ENCODE measurements around the gene FGFR2.
"Not testable (repeated sequence)": the region's sequence is repeated elsewhere in the genome, so short reads cannot be mapped to it uniquely, and the experiment has no call there.

FGFR2 gene

GRCh38 chr10:121520526-121520925, 77.7 kb downstream of the FGFR2 start:
- not testable (repeated sequence) for DNase-seq

GRCh38 chr10:121519901-121520493, 78.2 kb downstream of the FGFR2 start:
- no peak for DNase-seq

GRCh38 chr10:121519411-121519810, 78.8 kb downstream of the FGFR2 start:
- DNase-seq = no peak

- DNase-seq = no peak
Observed at GRCh38 chr10:121518333-121518732, 79.9 kb downstream of the FGFR2 start.

- no peak for DNase-seq
Observed at GRCh38 chr10:121516093-121516865, 82.0 kb downstream of the FGFR2 start.

- DNase-seq = no peak
Observed at GRCh38 chr10:121514141-121514865, 83.9 kb downstream of the FGFR2 start.

- DNase-seq = no peak
Observed at GRCh38 chr10:121511943-121512342, 86.3 kb downstream of the FGFR2 start.

GRCh38 chr10:121511460-121511859, 86.8 kb downstream of the FGFR2 start:
- no peak for DNase-seq

GRCh38 chr10:121510201-121510771, 88.0 kb downstream of the FGFR2 start:
- no peak for DNase-seq

GRCh38 chr10:121509796-121510195, 88.4 kb downstream of the FGFR2 start:
- DNase-seq = no peak

- no peak for DNase-seq
Observed at GRCh38 chr10:121509112-121509511, 89.1 kb downstream of the FGFR2 start.

GRCh38 chr10:121503587-121504051, 94.6 kb downstream of the FGFR2 start:
- no peak for DNase-seq

- DNase-seq = no peak
Observed at GRCh38 chr10:121501796-121502195, 96.4 kb downstream of the FGFR2 start.

- DNase-seq = no peak
Observed at GRCh38 chr10:121500701-121501332, 97.4 kb downstream of the FGFR2 start.

- no peak for DNase-seq
Observed at GRCh38 chr10:121497513-121498470, 100.5 kb downstream of the FGFR2 start.

GRCh38 chr10:121495719-121496118, 102.5 kb downstream of the FGFR2 start:
- no peak for DNase-seq

GRCh38 chr10:121494296-121494695, 103.9 kb downstream of the FGFR2 start:
- DNase-seq = no peak

GRCh38 chr10:121493521-121493920, 104.7 kb downstream of the FGFR2 start:
- DNase-seq = no peak

GRCh38 chr10:121490871-121491519, 107.2 kb downstream of the FGFR2 start:
- no peak for DNase-seq

- DNase-seq = no peak
Observed at GRCh38 chr10:121485436-121486139, 112.7 kb downstream of the FGFR2 start.

- DNase-seq = no peak
Observed at GRCh38 chr10:121484816-121485215, 113.4 kb downstream of the FGFR2 start.

All from stimulated activated CD4-positive, alpha-beta T cell treated with anti-CD3 and anti-CD28 coated beads, Interleukin-2, amount 100 ng/mL, for 24 hours (primary cell).